GM10248 (cell line): ENCODE data around the gene CSKMT.
"Not testable (repeated sequence)": the region's sequence is repeated elsewhere in the genome, so short reads cannot be mapped to it uniquely, and the experiment has no call there.

ENCODE experiments used
- CTCF ChIA-PET: fragments of 300-600 bp; sonication (Branson Sonifier 250); formaldehyde crosslinking; extraction: SDS; loops from one replicate; lab custom pipeline; 2021; ENCODE audit warnings: antibody characterized with exemption; lab: Yijun Ruan, JAX
- POLR2A ChIA-PET: fragments of 350-650 bp; sonication (Branson Sonifier 250); formaldehyde crosslinking; extraction: SDS; loops from one replicate; lab custom pipeline; 2020; ENCODE audit warnings: antibody characterized with exemption; lab: Yijun Ruan, JAX
- DNase-seq: peaks from one replicate; pipeline ENCODE4 v3.0.0; 2012; ENCODE audit errors: extremely low spot score
- CTCF ChIP-seq: IDR thresholded peaks from 2 replicates; pipeline ENCODE4 v1.5.1; 2012; ENCODE audit warnings: mild to moderate bottlenecking, low read depth; ENCODE audit errors: extremely low read depth, missing control alignments, control extremely low read depth

CSKMT gene

GRCh38 chr11:62673196-62673525 is 8.0 kb downstream of the CSKMT start:
- CTCF ChIA-PET = interaction anchor here (1.3 to 5.1 kb wide), 3 partner anchors 8 to 61 kb away, joined by 4 to 34 read pairs (median 7); partner anchors contain the start of genes C11orf98 and CSKMT
- POLR2A ChIA-PET = interaction anchor here (1.5 to 9.8 kb wide), 2 partner anchors 7 to 99 kb away, joined by 4 to 95 read pairs; partner anchors contain the start of genes C11orf98, CSKMT and EEF1G
- no peak for TF ChIP-seq CTCF
- no peak for DNase-seq

- ChIA-PET POLR2A (interaction anchor here (0.6 to 9.8 kb wide), 3 partner anchors 10 to 74 kb away, joined by 6 to 95 read pairs (median 6); partner anchors contain the start of genes C11orf98, CSKMT and MTA2), CTCF (interaction anchor here (2.2 to 2.4 kb wide), 2 partner anchors 8 to 10 kb away, joined by 8 read pairs; partner anchors contain the start of genes C11orf98 and CSKMT)
These were observed 10.3 kb downstream of the CSKMT start for GRCh38 chr11:62675415-62675814.

GRCh38 chr11:62676698-62677097 is 11.6 kb downstream of the CSKMT start:
- POLR2A ChIA-PET = interaction anchor here (9.8 kb wide), 1 partner anchor 11 kb away, joined by 95 read pairs; the partner anchor contains the start of genes C11orf98 and CSKMT
- TF ChIP-seq CTCF = no peak
- CTCF ChIA-PET = interaction anchor here (1.2 to 2.4 kb wide), 5 partner anchors 10 to 24 kb away, joined by 3 to 8 read pairs (median 8); partner anchors contain the start of genes C11orf98, CSKMT and INTS5
- no peak for DNase-seq

More at GRCh38 chr11:62675415-62675814, 10.3 kb downstream of the CSKMT start:
- DNase-seq = not testable (repeated sequence)

GRCh38 chr11:62677156-62677555 is 12.0 kb downstream of the CSKMT start:
- ChIA-PET CTCF (interaction anchor here (1.2 to 2.4 kb wide), 5 partner anchors 10 to 24 kb away, joined by 3 to 8 read pairs (median 8); partner anchors contain the start of genes C11orf98, CSKMT and INTS5), POLR2A (interaction anchor here (0.7 to 9.8 kb wide), 2 partner anchors 11 to 207 kb away, joined by 7 to 95 read pairs; partner anchors contain the start of genes C11orf98 and CSKMT)
- no peak for TF ChIP-seq CTCF
- DNase-seq = no peak

- CTCF ChIA-PET = interaction anchor here (1.3 to 2.4 kb wide), 4 partner anchors 11 to 25 kb away, joined by 3 to 8 read pairs (median 8); partner anchors contain the start of genes C11orf98, CSKMT and INTS5
- POLR2A ChIA-PET = interaction anchor here (0.7 to 9.8 kb wide), 2 partner anchors 12 to 207 kb away, joined by 7 to 95 read pairs; partner anchors contain the start of genes C11orf98 and CSKMT
- TF ChIP-seq CTCF = no peak
- no peak for DNase-seq
These were observed 12.6 kb downstream of the CSKMT start for GRCh38 chr11:62677714-62678113.

- ChIA-PET CTCF (interaction anchor here (1.0 kb wide), 1 partner anchor 254 kb away, joined by 3 read pairs; no protein-coding TSS in a partner anchor), POLR2A (interaction anchor here (0.5 to 9.8 kb wide), 2 partner anchors 10 to 13 kb away, joined by 10 to 95 read pairs; partner anchors contain the start of genes C11orf98 and CSKMT)
- DNase-seq = no peak
- TF ChIP-seq CTCF = no peak
These were observed 13.3 kb downstream of the CSKMT start for GRCh38 chr11:62678433-62678769.
